ENCODE data around the gene EMP2.
"Not testable (repeated sequence)": the region's sequence is repeated elsewhere in the genome, so short reads cannot be mapped to it uniquely, and the experiment has no call there.

EMP2 gene
- 0 to 0.35 reads per million in 2 donors for total RNA-seq

DNA sequence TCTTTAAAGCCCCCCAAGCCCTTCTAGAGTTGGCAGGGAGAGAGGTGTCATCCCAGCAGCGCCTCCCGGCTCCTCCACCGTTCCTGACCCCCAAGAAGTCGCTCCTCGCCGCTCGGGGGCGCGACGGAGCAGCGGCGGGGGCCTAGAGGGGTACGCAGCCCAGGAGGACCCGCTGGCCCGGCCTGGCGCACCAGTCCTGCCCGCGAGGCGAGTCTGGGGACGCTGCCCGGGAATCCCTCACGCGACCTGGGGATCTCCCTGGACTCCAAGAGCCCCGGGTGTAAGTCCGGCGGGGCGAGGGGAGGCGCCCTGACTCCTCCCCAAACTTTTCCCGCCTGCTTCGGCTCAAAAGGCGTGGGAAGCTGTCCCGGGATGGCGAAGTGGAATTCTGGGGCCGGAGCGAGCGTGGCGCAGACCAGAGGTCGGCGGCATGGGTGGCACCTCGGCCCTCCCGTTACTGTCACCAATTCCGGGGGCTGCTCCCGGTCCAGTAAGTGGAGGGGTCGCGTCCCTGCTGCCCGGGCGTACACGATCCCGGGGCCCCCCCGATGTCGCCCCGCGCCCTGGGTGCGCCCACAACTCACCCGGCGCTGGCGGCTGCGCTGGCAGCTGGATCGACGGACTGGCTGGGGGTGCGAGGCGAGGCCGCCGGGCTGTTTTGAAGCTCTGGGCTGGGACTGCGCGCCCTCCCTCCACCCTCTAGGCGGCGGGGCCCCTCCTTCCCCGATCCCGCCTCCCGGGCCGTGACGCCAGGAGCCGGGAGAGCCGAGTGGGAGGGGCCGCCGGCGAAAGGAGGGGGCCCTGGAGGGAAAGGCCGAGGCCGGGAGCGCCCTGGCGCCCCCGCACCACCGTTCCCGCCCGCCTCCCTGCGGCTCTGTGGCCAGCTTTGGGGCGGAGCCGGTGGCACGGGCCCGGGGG is at the start of gene EMP2:
Gene EMP2 (minus strand): TSS at position 634 of the 918 bp plus-strand sequence. CDS start 32,981 bp downstream, outside the sequence.
- DNase-seq, result no peak

DNA sequence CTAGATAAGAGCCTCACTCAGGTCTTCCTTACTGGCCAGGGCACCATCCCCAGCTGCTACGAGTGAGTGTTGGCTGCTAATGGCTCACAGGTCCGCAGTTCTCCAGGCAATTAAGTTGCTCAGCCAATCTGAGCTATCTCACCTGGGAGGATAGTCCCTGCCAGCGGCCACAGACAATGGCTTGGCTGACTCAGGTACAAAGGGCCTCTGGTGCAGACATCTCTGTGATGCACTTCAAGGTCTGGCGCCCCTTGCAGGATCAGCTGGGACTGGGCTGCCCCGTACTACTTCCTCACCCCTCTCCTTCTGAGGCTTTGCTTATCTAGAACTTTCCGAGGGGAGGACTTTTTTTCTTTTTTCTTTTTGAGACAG is 49.2 kb upstream of the EMP2 start:
- DNase-seq, result no peak

DNA sequence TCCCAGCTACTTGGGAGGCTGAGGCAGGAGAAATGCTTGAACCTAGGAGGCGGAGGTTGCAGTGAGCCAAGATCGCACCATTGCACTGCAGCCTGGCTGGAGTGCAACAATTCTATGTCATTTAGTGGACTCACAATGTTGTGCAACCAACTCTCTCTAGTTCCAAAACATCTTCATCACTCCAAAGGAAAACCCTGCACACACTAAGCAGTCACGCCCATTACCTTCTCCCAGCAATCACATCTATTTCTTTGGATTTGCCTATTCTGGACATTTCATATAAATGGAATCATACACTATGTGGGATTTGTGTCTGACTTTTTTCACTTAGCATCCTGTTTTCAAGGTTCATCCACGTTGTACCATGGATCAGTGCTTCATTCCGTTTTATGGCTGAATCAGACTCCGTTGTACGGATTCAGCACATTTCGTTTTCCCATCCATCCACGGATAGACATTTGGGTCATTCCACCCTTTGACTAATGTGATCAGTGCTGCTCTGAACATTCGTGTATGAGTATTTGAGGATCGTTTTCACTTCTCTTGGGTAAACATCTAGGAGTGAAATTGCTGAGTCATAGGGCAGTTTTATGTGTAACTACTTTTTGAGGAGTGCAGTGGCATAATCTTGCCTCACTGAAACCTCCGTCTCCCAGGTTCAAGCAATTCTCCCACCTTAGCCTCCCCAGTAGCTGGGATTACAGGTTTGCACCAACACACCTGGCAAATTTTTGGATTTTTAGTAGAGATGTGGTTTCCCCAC is 45.4 kb upstream of the EMP2 start:
- DNase-seq, result no peak

DNA sequence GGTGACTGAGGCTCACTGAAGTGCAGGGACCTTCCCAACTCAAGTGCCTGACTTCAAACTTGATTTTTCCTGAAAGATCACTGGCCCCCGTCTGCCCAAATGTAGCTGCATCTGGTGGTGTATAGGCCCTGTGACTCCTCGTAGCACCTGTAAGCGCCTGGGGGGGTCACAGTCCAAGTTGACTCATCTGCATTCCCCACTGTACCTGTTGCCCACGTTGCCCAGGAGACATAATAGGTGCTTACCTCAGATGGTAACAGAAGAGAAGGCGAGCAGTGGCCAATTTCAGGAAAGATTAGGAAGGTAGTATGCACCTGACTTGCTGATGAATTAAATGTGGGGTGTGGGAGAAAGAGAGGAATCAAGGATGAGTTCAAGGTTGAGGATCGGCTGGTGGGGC is 44.1 kb upstream of the EMP2 start:
- no peak for DNase-seq

- DNase-seq, result no peak
These were observed 42.7 kb upstream of the EMP2 start for GRCh38 chr16:10623059-10623458.

- DNase-seq, result no peak
These were observed 41.9 kb upstream of the EMP2 start for GRCh38 chr16:10622036-10622921.

GRCh38 chr16:10621216-10621949 is 41.0 kb upstream of the EMP2 start:
- DNase-seq, result not testable (repeated sequence)

GRCh38 chr16:10620120-10620519 is 39.7 kb upstream of the EMP2 start:
- no peak for DNase-seq

- DNase-seq, result no peak
These were observed 39.0 kb upstream of the EMP2 start for GRCh38 chr16:10619271-10619849.

GRCh38 chr16:10618710-10619209 is 38.4 kb upstream of the EMP2 start:
- DNase-seq, result no peak

DNA sequence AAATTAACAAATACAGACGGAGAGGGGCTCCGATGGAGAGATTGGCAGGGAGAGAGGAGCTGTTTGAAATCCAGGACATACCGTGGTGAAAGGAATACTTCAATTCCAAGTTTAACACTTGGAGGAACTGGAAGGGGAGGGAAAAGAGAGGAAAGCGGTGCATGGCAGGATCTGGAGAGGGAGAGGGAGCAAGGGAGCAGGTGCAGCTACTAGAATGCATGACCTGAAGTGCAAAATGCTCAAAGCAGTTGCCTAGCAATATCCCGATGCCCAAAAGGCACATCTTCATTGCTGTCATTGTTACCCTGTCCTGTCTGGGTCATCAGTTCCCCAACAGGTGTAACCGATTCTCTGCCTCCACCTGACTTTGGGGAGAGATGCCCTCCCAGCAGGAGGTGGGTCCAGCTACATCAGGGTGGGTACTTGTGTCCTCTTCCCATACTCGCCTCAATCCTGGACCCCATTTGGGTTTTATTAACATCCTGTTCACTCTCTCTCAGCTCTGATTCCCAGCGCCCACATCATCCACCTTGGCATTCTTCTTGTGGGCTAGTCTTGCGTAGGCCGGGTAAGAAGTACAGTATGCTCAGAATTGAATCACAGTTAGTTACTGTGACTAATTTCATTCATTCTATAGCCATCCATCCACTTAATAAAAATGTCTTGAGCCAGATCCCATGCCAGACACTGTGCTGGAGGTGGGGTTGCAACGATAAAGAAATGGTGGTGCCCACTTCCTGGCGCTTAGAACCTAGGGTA is 37.4 kb upstream of the EMP2 start:
- no peak for DNase-seq

DNA sequence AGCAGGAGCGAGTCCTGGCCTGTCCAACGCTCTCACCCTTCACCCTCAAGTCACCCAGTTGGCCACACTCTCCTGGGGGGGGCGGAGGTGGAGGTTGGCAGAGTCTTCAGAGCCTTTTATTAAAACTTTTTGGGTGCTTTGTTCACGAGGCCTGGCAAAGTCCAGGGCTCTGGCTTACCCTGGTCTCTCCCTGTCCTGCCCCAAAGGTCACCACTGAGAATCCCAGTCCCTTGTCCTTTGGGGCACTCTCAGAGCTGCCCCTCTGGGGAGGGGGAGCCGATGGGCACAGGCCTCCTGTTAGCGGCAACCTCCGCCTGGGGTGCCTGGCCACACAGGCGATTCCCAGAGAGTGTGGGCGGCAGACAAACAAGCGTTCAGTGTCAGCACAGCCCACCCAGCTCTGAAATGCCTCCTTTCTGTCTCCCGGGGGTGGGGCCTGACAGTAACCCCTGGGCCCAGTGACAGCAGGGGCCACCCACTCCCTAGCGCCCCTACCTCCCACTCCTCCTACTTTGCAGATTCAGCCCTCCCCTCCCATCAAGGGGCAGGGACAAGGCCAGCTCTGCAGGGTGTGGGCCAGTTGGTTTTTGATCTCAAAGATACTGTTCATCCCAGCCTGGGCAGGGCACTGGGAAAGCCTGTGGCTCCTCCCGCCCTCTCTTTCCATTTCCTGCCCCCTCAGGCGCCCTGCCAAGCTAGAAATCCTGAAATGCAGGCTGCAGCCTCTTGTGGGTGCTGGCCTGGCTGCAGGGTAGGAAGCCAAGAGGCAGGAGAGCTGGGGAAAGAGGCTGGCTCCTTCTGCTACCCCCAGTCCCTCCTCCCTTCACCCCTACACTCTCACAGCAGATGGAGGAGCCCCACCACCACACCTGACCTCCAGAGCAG is 36.6 kb upstream of the EMP2 start:
- DNase-seq, result no peak

DNA sequence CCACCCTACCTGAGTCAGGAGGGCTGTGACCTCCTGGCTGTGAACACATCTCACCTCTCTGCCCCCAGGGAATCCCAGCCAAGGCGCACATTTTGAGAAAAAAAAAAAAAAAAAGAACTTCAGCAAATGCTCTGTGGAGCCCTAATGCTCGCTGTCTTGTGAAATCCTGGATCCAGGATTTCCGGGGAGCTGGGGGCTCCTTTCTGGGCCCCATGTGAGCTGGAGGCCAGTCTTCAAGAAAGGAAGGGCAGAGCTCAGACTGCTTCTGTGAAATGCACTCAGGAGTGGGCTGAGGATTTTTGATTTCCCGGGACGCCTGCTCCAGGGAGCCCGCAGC is 36.0 kb upstream of the EMP2 start:
- DNase-seq, result no peak

DNA sequence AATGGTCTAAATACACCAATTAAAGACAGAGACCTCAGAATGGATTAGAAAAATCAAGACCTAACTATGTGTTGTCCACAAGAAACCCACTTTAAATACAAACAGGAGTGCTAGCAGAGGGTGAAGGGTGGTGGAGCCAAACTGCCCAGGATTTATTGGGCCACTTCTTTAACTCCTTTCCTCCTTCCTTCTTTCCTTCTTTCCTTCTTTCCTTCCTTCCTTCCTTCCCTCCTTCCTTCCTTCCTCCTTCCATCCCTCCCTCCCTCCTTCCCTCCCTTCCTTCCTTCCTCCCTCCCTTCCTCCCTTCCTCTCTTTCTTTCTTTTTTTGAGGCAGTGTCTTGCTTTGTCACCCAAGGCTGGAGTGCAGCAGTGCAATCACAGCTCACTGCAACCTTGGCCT is 34.3 kb upstream of the EMP2 start:
- DNase-seq, result no peak

DNA sequence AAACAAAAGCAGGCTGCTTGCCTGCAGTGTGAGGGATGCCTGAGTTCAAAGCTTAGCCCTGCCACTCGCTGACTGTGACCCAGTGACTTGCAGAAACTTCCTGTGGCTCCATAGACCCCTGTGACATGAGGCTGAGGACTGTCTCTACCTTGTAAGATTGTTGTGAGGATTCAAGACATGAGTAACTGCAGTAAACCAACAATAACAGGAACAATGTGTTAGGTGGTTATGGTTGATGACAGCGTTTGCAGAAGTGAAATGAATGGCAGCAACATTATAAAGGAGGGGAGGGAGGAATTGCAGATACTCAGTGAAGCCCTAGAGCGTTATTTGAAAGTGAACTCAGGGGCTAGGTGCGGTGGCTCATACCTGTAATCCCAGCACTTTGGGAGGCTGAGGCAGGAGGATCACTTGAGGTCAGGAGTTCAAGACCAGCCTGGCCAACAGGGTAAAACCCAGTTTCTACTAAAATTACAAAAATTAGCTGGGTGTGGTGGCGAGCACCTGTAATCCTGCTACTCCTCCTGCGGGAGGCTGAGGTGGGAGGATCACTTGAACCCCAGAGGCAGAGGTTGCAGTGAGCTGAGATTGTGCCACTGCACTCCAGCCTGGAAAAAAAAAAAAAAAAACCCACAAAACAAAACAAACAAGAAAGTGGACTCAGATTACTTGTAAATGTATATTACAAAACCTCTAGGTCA is 33.5 kb upstream of the EMP2 start:
- DNase-seq, result no peak

DNA sequence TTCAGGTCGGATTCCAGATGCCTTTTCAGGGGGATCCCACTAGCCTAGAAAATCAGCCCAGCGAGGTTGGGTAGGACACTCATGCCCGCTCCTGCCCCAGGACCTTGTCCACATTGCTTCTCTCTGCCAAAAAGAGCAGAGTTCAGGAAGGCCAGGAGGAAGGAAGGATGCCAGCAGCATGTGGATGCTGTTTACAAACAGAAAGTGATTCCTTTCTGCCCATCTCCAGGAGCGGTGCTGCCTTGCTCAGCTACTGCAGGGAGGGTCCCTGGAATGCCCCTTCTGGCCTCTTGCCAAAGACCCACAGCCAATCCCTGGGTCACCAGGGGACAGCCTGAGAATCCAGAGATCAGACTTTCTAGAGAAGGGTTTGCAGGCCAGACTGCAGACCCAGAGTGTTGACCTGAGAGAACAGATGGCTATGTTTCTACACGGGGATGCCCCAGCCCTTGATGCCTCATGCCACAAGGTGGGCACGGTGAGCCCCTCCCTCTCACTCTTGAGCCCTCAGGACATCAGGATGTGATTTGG is 32.3 kb upstream of the EMP2 start:
- no peak for DNase-seq

DNA sequence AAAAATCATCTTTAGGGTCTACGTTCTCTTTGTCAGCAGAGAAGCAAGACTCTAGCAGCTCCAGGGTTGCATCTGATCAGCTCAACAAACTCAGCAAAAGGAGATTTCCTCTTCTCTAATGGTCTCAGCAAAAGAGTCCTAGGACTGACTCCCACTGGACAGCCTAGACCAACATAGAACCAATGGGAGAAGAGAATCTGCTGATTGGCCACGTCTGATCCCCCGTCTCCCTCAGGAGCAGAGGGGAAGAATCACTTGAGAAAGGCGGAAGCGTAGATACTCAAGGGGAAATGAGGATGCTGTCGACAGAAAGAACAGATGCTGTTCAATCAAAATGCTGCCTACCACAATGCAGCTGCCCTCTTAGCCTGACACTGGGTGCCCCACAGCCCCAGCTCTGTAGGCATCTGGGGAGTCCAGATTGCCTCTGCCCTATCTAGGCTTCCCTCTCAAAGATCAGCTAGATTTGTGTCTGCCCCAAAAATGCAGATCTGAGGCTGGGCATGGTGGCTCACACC is 31.5 kb upstream of the EMP2 start:
- DNase-seq, result no peak

GRCh38 chr16:10610499-10611184 is 30.2 kb upstream of the EMP2 start:
- DNase-seq, result no peak
